ENCODE measurements around the gene LRP1B. TPM values are rescaled to one million over a fixed set of nuclear protein-coding genes. Genes with fewer than 3 reads are reported as not detected.

Gene LRP1B
- total and polyA plus RNA-seq, 2 of the 8 experiments (the other 6 are each of a cell fraction or from before 2014, with no cell fraction given), result 0.03 TPM; not detected in 1

DNA sequence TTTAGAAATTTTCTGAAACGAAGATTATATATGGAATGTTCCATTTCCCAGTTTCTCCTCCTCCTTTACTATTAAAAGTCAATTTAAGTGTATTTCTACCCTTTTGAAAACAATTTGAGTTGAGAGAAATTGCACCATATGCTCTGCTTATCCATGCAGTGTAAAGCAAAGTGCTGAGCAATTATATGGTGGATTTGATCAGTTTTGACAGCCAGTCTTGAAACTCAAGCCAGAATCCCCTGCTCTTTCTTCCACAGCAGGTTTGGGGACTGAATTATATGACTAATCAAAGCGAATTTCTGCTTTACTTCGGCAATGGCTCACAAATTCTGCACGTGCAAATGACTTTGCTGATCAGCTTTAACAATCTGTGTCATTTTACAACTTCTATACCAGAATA, 1183.6 kb downstream of the LRP1B start (continued):
- TF ChIP-seq, protein P1, sequence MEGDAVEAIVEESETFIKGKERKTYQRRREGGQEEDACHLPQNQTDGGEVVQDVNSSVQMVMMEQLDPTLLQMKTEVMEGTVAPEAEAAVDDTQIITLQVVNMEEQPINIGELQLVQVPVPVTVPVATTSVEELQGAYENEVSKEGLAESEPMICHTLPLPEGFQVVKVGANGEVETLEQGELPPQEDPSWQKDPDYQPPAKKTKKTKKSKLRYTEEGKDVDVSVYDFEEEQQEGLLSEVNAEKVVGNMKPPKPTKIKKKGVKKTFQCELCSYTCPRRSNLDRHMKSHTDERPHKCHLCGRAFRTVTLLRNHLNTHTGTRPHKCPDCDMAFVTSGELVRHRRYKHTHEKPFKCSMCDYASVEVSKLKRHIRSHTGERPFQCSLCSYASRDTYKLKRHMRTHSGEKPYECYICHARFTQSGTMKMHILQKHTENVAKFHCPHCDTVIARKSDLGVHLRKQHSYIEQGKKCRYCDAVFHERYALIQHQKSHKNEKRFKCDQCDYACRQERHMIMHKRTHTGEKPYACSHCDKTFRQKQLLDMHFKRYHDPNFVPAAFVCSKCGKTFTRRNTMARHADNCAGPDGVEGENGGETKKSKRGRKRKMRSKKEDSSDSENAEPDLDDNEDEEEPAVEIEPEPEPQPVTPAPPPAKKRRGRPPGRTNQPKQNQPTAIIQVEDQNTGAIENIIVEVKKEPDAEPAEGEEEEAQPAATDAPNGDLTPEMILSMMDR (IDR thresholded peaks at IDR 0.05; ENCODE audit: control extremely low read depth in 1 of 3, insufficient read depth in 1 of 3, low read depth in 1 of 3, low read length in 3 of 3), result no peak
- TF ChIP-seq SIX5 (IDR thresholded peaks at IDR 0.05; ENCODE audit: low read depth, low read length) (no peak), SAP30 (IDR thresholded peaks at IDR 0.05; ENCODE audit: insufficient read depth, insufficient replicate concordance, low read length) (no peak)

Measured in H1 (cell line).